ENCODE data around the gene SNX21. TPM values are rescaled to one million over a fixed set of nuclear protein-coding genes. Genes with fewer than 3 reads are reported as not detected.
"Not testable (repeated sequence)": the region's sequence is repeated elsewhere in the genome, so short reads cannot be mapped to it uniquely, and the experiment has no call there.

The SNX21 gene
- total RNA-seq: 10 to 100 TPM; 14.4 to 15.8 TPM
- long read RNA-seq, partial matches to known transcripts: 1 of 7 reads
- long read RNA-seq, other reads (novel, unspliced or antisense): 3 of 7 reads

- DNase-seq (peak; percentile 82 to 83), ATAC-seq (peak; percentile 90)
- intact Hi-C loops (cut with DNase I, micrococcal nuclease): no loop called here
Measured at GRCh38 chr20:45833030-45833882, at the start of gene SNX21. Gene SNX21 (plus strand): TSS chr20:45833799. CDS start chr20:45833920, 121 bp downstream.

GRCh38 chr20:45788351-45788750 lies 45.2 kb upstream of the SNX21 start:
- intact Hi-C loops (cut with DNase I, micrococcal nuclease): no loop called here
- ATAC-seq: no peak
- DNase-seq: no peak

- DNase-seq (peak in 1 of 2 donors; percentile 51), ATAC-seq (peak; percentile 68)
- intact Hi-C loops (cut with DNase I, micrococcal nuclease): no loop called here
Measured at GRCh38 chr20:45792317-45793118, 41.1 kb upstream of the SNX21 start.

GRCh38 chr20:45796337-45797065 lies 37.1 kb upstream of the SNX21 start:
- intact Hi-C loops (cut with DNase I, micrococcal nuclease): no loop called here
- ATAC-seq (no peak), DNase-seq (no peak)

- intact Hi-C loops (cut with DNase I, micrococcal nuclease); DNase-seq; ATAC-seq: not testable (repeated sequence)
Measured at GRCh38 chr20:45797510-45797909, 36.1 kb upstream of the SNX21 start.

- DNase-seq; intact Hi-C loops (cut with DNase I, micrococcal nuclease); ATAC-seq: not testable (repeated sequence)
Measured at GRCh38 chr20:45797955-45798354, 35.6 kb upstream of the SNX21 start.

GRCh38 chr20:45798935-45799642 lies 34.5 kb upstream of the SNX21 start:
- intact Hi-C loops (cut with DNase I, micrococcal nuclease): no loop called here
- DNase-seq: peak in 1 of 2 donors; percentile 66
- peak; percentile 93 for ATAC-seq

- ATAC-seq (no peak), DNase-seq (no peak)
- intact Hi-C loops (cut with DNase I, micrococcal nuclease): loop anchor here in 1 of 2 donors (10.0 kb wide), 1 partner anchor 163 kb away; no protein-coding TSS in a partner anchor
Measured at GRCh38 chr20:45801851-45802250, 31.7 kb upstream of the SNX21 start.

- DNase-seq: no peak
- intact Hi-C loops (cut with DNase I, micrococcal nuclease): no loop called here
- ATAC-seq: no peak
Measured at GRCh38 chr20:45810191-45810970, 23.2 kb upstream of the SNX21 start.

GRCh38 chr20:45812157-45813005 lies 21.2 kb upstream of the SNX21 start, which contains the start of gene UBE2C:
Gene UBE2C (plus strand): TSS chr20:45812644. CDS start chr20:45812696, 52 bp downstream.
- DNase-seq (peak; percentile 95 to 98), ATAC-seq (peak; percentile 94)
- intact Hi-C loops (cut with DNase I, micrococcal nuclease): no loop called here

- intact Hi-C loops (cut with DNase I, micrococcal nuclease): no loop called here
Measured at GRCh38 chr20:45813006-45813340, 20.6 kb upstream of the SNX21 start.

GRCh38 chr20:45813489-45813888 lies 20.1 kb upstream of the SNX21 start:
- intact Hi-C loops (cut with DNase I, micrococcal nuclease): no loop called here
- no peak for DNase-seq

More at GRCh38 chr20:45813006-45813340, 20.6 kb upstream of the SNX21 start:
- ATAC-seq: no peak
- no peak for DNase-seq

GRCh38 chr20:45814314-45814713 lies 19.3 kb upstream of the SNX21 start:
- intact Hi-C loops (cut with DNase I, micrococcal nuclease): no loop called here
- ATAC-seq (no peak), DNase-seq (no peak)

More at GRCh38 chr20:45813489-45813888, 20.1 kb upstream of the SNX21 start:
- no peak for ATAC-seq

- intact Hi-C loops (cut with DNase I, micrococcal nuclease): no loop called here
- DNase-seq (no peak), ATAC-seq (no peak)
Measured at GRCh38 chr20:45816951-45817350, 16.6 kb upstream of the SNX21 start.

- ATAC-seq: no peak
- intact Hi-C loops (cut with DNase I, micrococcal nuclease): no loop called here
- DNase-seq: no peak
Measured at GRCh38 chr20:45817376-45818194, 16.0 kb upstream of the SNX21 start.

- intact Hi-C loops (cut with DNase I, micrococcal nuclease): no loop called here
- no peak for ATAC-seq
- DNase-seq: no peak
Measured at GRCh38 chr20:45818239-45818638, 15.4 kb upstream of the SNX21 start.
